Kidney epithelial cell (primary cell): Measurements from ENCODE around the gene ADAM20. TPM values are rescaled to one million over a fixed set of nuclear protein-coding genes. Genes with fewer than 3 reads are reported as not detected.
"Not testable (repeated sequence)": the region's sequence is repeated elsewhere in the genome, so short reads cannot be mapped to it uniquely, and the experiment has no call there.

Experiments
- DNase-seq: peaks from one replicate; pipeline ENCODE4 v3.0.0-alpha.2; 2010; ENCODE audit warnings: low read depth
- H3K27me3 ChIP-seq: 2 replicates; pipeline ENCODE4 v1.6.0; 2011; ENCODE audit warnings: low read length; ENCODE audit not compliant: control insufficient read depth, insufficient read depth
- H3K36me3 ChIP-seq: 2 replicates; pipeline ENCODE4 v1.5.1; 2011; ENCODE audit warnings: low read length; ENCODE audit not compliant: control insufficient read depth, insufficient read depth
- H3K4me3 ChIP-seq: 2 replicates; pipeline ENCODE4 v1.5.1; 2011; ENCODE audit warnings: low read depth, mild to moderate bottlenecking, control low read depth, low read length
- CTCF ChIP-seq: IDR thresholded peaks from 2 replicates; pipeline ENCODE4 v1.5.1; 2011; ENCODE audit warnings: mild to moderate bottlenecking, moderate library complexity, low read length, control low read depth, inconsistent platforms; ENCODE audit not compliant: insufficient read depth, poor library complexity, severe bottlenecking
- total RNA-seq: library from RNA; depleted of rRNA; stranded (reverse); fragments of >200 nt; gene quantifications from 2 replicates; pipeline ENCODE4 v1.2.3, GENCODE V29; 2015

The ADAM20 gene
- total RNA-seq, 1 donor from 2014 or later: 0.17 TPM

- no peak for DNase-seq
- no peak overlapping the region for H3K4me3 ChIP-seq
- no peaks in the 10 kb centered on the region for H3K27me3 ChIP-seq
- TF ChIP-seq CTCF: no peak
- no peaks in the 10 kb centered on the region for H3K36me3 ChIP-seq
These were observed 45.1 kb downstream of the ADAM20 start for GRCh38 chr14:70489579-70490200.

- not testable (repeated sequence) for H3K4me3 ChIP-seq, H3K27me3 ChIP-seq, DNase-seq, H3K36me3 ChIP-seq
These were observed 57.3 kb downstream of the ADAM20 start for GRCh38 chr14:70477356-70478105.

GRCh38 chr14:70475459-70475858, 59.3 kb downstream of the ADAM20 start:
- not testable (repeated sequence) for H3K4me3 ChIP-seq

GRCh38 chr14:70473825-70474224, 61.0 kb downstream of the ADAM20 start:
- Histone ChIP-seq H3K4me3 (no peak overlapping the region), H3K27me3 (no peaks in the 10 kb centered on the region), H3K36me3 (no peaks in the 10 kb centered on the region)
- no peak for DNase-seq
- no peak for TF ChIP-seq CTCF

More at GRCh38 chr14:70475459-70475858, 59.3 kb downstream of the ADAM20 start:
- H3K27me3 ChIP-seq, H3K36me3 ChIP-seq, DNase-seq: not testable (repeated sequence)

Other genes with a start within 250 kb of the ADAM20 start
- 19.5 and 36.0 TPM in 2 replicates for gene COX16, start 175.3 kb downstream of the ADAM20 start, total RNA-seq
- gene SYNJ2BP, start 117.9 kb downstream of the ADAM20 start, total RNA-seq: 23.8 and 24.8 TPM in 2 replicates
- 0.08 and 0.34 TPM in 2 replicates for gene ADAM21, start 82.8 kb downstream of the ADAM20 start, total RNA-seq
- gene MED6, start 65.7 kb upstream of the ADAM20 start, total RNA-seq: 32.9 and 33.8 TPM in 2 replicates
- 16.5 and 18.1 TPM in 2 replicates for gene TTC9, start 106.9 kb upstream of the ADAM20 start, total RNA-seq